Kidney (tissue), 14 donors: ENCODE data around the gene CHD9NB. TPM values are rescaled to one million over a fixed set of nuclear protein-coding genes. Genes with fewer than 3 reads are reported as not detected.

Experiments used
- DNase-seq, 5 donors: peaks; one replicate each; pipeline ENCODE4 v3.0.0-alpha.2; 2013 to 2020
- FAIRE-seq: peaks from 2 replicates; lab custom pipeline; 2012; peaks lifted over from hg19 to GRCh38; lab: Jason Lieb, UNC
- H3K27ac ChIP-seq, 2 donors: one replicate each; pipeline ENCODE4 v1.7.0; 2013; ENCODE audit warnings: low read depth in 2 of 2, low read length in 2 of 2, inconsistent platforms in 1 of 2
- H3K27me3 ChIP-seq: one replicate; pipeline ENCODE4 v1.7.1; 2013; ENCODE audit warnings: low read length, inconsistent platforms; ENCODE audit not compliant: control insufficient read depth, insufficient read depth
- H3K36me3 ChIP-seq, 3 donors: one replicate each; pipeline versions ENCODE4 v1.7.0 to v1.7.1; 2013; ENCODE audit warnings: low read length in 3 of 3, control low read depth in 1 of 3, inconsistent platforms in 1 of 3; ENCODE audit not compliant: insufficient read depth in 3 of 3, control insufficient read depth in 2 of 3
- H3K4me1 ChIP-seq, 3 donors: one replicate each; pipeline versions ENCODE4 v1.7.0 to v1.7.1; 2013; ENCODE audit warnings: low read length in 3 of 3, inconsistent platforms in 1 of 3, low read depth in 1 of 3; ENCODE audit not compliant: control insufficient read depth in 2 of 3, insufficient read depth in 2 of 3
- H3K4me3 ChIP-seq, 3 donors: one replicate each; pipeline versions ENCODE4 v1.7.0 to v1.8.1; 2013; ENCODE audit warnings: low read length in 3 of 3, control low read depth in 1 of 3, inconsistent platforms in 1 of 3
- H3K9ac ChIP-seq, 3 donors: one replicate each; pipeline versions ENCODE4 v1.7.0 to v1.7.1; 2013; ENCODE audit warnings: low read length in 3 of 3, control low read depth in 1 of 3, inconsistent platforms in 1 of 3
- H3K9me3 ChIP-seq, 3 donors: one replicate each; pipeline versions ENCODE4 v1.7.0 to v1.7.1; 2013; ENCODE audit warnings: low read length in 3 of 3, control low read depth in 1 of 3, inconsistent platforms in 1 of 3; ENCODE audit not compliant: control insufficient read depth in 2 of 3, insufficient read depth in 1 of 3
- CTCF ChIP-seq: IDR thresholded peaks from 3 replicates; pipeline ENCODE4 v1.5.1; 2012; ENCODE audit warnings: mild to moderate bottlenecking, moderate library complexity, borderline replicate concordance; ENCODE audit not compliant: insufficient read depth; ENCODE audit errors: extremely low read depth
- intact Hi-C: fragments of 100-400 bp; cut with DNase I; formaldehyde crosslinking; loops from one replicate; pipeline ENCODE4 v1.11.1; 2022
- polyA plus RNA-seq: library from polyadenylated mRNA; stranded (reverse); fragments of 350-450 nt; fragmentation: Illumina TruSeq; extraction: RNeasy Lipid Tissue Mini Kit (QIAGEN cat#74804); gene quantifications from one replicate; pipeline ENCODE4 v1.2.3, GENCODE V29; 2014; ENCODE audit warnings: low read depth, low replicate concordance; ENCODE audit not compliant: insufficient read depth
- total RNA-seq: library from RNA; stranded (reverse); fragmentation: NEBNext Ultra II Directional; extraction: Animal tissue kit (Norgen Biotek cat#: 25700); gene quantifications from one replicate; pipeline ENCODE4 v1.2.1, GENCODE V29; 2021
- donor health status: control.
- donor health status: control.
- donor health status: control.
- donor health status: control.
- donor health status: control.
- donor health status: DM: yes; HTN: yes; CAD: no.
- donor health status: Normal renal cell carcinoma (clear cell type).

Gene CHD9NB
- total and polyA plus RNA-seq, 2 donors from 2014 or later, result 9.8 to 26.2 TPM

GRCh38 chr16:53029971-53030370 lies 22.7 kb downstream of the CHD9NB start:
- H3K4me3 ChIP-seq, result peak overlapping the region in 1 of 3 donors; percentile 15
- H3K4me1 ChIP-seq, result no peaks in the 10 kb centered on the region
- intact Hi-C loops, result no loop called here
- no peak overlapping the region for H3K9ac ChIP-seq
- peaks cover 0 to 3% (median 0%) of the 10 kb centered on the region in 3 donors for H3K9me3 ChIP-seq
- FAIRE-seq (no peak), DNase-seq (no peak)
- H3K27ac ChIP-seq, result no peak overlapping the region
- H3K27me3 ChIP-seq, result no peaks in the 10 kb centered on the region
- TF ChIP-seq CTCF, result no peak
- no peaks in the 10 kb centered on the region for H3K36me3 ChIP-seq

GRCh38 chr16:53024045-53024444 lies 28.7 kb downstream of the CHD9NB start:
- no peak overlapping the region for H3K9ac ChIP-seq
- H3K4me1 ChIP-seq, result no peaks in the 10 kb centered on the region
- H3K36me3 ChIP-seq, result no peaks in the 10 kb centered on the region
- H3K4me3 ChIP-seq, result no peak overlapping the region
- H3K27me3 ChIP-seq, result no peaks in the 10 kb centered on the region
- DNase-seq, result no peak
- H3K27ac ChIP-seq, result no peak overlapping the region
- no peaks in the 10 kb centered on the region for H3K9me3 ChIP-seq
- TF ChIP-seq CTCF, result no peak
- no peak for FAIRE-seq
- intact Hi-C loops, result no loop called here

- FAIRE-seq, result no peak
- Histone ChIP-seq H3K4me1 (no peaks in the 10 kb centered on the region), H3K9ac (no peak overlapping the region), H3K36me3 (no peaks in the 10 kb centered on the region), H3K27ac (no peak overlapping the region), H3K27me3 (no peaks in the 10 kb centered on the region), H3K4me3 (no peak overlapping the region), H3K9me3 (no peaks in the 10 kb centered on the region)
- intact Hi-C loops, result no loop called here
- TF ChIP-seq CTCF, result peak; percentile 56
- DNase-seq, result peak in 4 of 5 donors; percentile 59 to 81 (median 70)
Observed at GRCh38 chr16:53022374-53022773, 30.3 kb downstream of the CHD9NB start.

GRCh38 chr16:53018834-53019416 lies 33.8 kb downstream of the CHD9NB start:
- H3K36me3 ChIP-seq, result no peaks in the 10 kb centered on the region
- FAIRE-seq (no peak), DNase-seq (no peak)
- H3K9me3 ChIP-seq, result no peaks in the 10 kb centered on the region
- no peak overlapping the region for H3K27ac ChIP-seq
- H3K4me3 ChIP-seq, result no peak overlapping the region
- H3K4me1 ChIP-seq, result no peaks in the 10 kb centered on the region
- H3K9ac ChIP-seq, result no peak overlapping the region
- TF ChIP-seq CTCF, result no peak
- intact Hi-C loops, result no loop called here
- H3K27me3 ChIP-seq, result no peaks in the 10 kb centered on the region
